ENCODE data around the gene SYNE3.

SYNE3 gene

GRCh38 chr14:95469134-95469481 is 47.3 kb downstream of the SYNE3 start:
- DNase-seq = no peak

- DNase-seq = no peak
Measured at GRCh38 chr14:95468448-95469133, 47.9 kb downstream of the SYNE3 start.

- no peak for DNase-seq
Measured at GRCh38 chr14:95467657-95468056, 48.8 kb downstream of the SYNE3 start.

GRCh38 chr14:95467232-95467631 is 49.2 kb downstream of the SYNE3 start:
- DNase-seq = no peak
